HL-60/S4 treated with phorbol 12-myristate 13-acetate at 8.2 ng/mL for 4 days and 3 days (cell line): ENCODE measurements around the gene MRPL28.
"Not testable (repeated sequence)": the region's sequence is repeated elsewhere in the genome, so short reads cannot be mapped to it uniquely, and the experiment has no call there.

Experiments
- in situ Hi-C: fragments of 300-500 bp; cut with MboI; formaldehyde crosslinking; loops from 2 replicates; pipeline ENCODE4 v1.15.0; 2022; ENCODE audit warnings: low sequenced_read_pairs

Gene MRPL28

DNA sequence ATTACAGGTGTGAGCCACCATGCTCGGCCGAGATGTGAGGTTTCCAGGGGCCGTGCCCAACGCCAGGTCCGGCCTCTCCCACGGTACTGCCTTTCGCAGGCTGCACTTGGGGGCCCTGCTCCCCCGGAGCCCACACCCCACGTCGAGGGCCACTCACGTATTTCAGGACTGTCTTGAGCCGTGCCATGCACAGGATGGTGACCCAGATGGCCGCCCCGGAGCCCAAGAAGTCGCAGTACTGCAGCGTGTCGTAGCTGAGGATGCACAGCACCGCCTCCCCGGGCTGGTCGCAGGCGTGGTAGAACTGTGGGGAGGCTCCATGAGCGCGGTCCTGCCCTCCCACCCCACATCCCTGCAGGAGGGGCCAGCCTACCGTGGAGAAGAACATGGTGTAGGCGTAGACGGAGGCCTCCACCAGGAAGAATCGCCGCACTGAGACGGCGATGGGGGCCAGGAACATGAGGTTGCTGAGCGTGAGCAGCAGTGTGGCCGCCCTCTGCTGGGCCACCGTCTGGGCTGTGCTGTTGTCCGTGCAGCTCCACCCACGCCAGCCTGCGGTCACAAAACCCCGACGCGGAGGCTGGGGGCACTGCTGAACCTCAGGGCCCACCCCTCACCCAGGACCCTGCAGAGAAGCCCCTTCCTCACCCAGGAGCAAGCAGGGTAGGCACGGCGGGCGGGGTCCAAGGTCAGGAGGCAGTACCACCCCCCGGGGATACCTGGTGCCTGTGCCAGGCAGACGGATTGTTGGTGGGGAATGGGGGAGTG lies 3.7 kb upstream of the MRPL28 start:
- in situ Hi-C loops, result no loop called here

DNA sequence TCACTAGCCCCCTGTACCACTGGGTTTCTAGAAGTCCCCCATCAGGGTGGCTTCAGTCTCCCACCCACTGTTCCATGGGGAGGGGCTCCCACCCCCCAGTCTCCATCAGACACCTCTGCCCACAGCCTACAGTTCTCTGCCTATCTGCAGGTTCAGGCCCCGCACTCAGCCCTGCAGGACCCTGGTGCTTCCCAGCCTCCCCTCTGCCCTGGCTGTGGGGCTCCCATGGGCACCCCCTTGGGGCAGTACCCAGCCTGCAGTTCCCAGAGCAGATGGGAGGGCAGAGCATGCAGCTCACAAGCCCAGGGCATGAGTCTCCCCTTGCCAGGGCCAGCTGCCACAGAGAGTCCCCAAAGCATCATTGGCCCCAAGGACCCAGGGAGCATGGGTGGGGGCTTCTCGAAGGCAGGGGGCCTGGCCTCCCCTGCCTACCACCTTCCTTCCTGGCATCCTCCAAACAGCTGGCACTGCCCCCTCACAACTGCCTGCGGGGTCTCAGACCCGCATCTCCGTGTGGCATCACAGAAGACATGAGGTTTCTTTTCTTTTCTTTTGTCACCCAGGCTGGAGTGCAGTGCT lies 2.8 kb upstream of the MRPL28 start:
- in situ Hi-C loops, result no loop called here

DNA sequence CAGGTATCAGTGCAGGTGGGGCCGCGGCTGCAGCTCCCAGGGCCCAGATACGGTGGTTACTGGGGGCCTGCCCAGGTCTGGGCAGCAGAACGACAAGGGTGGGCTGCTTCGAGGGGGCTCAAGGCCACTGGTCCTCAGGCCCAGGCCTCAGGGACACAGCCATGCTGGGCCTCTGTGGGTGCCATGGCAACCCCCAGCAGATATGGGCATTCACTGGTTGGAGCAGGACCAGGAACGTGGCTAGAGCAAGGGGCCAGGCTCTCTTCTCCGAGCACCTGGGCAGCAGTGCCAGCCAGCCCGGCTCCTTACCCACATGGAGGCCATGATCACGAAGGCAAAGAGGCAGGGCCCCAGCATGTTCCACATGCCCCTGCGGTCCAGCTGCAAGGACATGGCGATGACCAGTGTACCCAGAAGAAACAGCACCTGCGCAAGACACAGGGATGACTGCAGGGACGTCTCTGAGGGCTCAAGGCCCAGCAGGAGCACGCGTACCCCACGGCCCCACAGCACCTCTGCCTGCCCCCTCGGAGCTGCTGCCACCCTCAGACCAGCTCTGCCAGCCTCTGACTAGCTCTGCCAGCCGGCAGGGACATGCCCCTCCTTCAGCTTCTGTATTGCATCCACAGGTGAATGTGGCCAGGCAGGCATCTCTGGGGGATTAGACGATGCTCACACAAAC lies 2.1 kb upstream of the MRPL28 start:
- in situ Hi-C loops, result no loop called here

DNA sequence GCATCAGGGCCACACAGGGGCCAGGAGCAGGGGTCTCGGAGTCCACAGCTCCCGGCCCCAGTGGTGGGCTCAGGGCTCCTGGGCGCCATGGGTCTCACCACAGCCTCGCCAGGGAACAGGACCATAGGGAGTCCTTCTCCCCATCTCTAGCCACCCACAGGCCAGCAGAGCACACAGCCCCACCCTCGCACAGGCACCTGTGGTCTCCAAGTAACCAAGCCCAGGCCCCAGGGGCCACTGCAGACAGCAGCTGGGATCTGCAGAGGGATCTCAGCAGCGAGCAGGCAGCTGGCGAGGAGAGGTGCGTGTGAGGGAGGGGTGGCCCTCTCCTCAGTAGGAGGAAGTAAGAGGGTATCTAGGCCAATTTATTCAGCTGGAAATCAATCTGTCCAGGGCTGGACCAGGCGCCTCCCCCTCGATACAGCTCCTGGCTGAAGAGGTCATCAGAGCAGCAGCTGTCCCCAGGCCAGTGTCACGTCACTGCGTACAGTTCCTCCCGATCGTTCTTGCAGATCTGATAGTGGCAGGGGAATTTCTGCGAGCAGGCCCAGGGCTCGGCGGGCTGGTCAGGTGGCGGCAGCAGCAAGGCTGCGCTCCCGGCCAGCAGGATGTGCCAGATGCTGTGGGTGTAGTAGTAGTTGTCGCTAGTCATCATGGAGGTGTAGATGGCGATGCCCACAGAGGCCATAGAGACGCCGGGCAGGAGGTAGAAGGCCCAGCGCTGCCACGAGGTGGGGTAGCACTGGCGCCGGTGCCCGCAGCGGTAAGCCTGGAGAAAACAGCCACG lies 1.4 kb upstream of the MRPL28 start:
- in situ Hi-C loops, result no loop called here

DNA sequence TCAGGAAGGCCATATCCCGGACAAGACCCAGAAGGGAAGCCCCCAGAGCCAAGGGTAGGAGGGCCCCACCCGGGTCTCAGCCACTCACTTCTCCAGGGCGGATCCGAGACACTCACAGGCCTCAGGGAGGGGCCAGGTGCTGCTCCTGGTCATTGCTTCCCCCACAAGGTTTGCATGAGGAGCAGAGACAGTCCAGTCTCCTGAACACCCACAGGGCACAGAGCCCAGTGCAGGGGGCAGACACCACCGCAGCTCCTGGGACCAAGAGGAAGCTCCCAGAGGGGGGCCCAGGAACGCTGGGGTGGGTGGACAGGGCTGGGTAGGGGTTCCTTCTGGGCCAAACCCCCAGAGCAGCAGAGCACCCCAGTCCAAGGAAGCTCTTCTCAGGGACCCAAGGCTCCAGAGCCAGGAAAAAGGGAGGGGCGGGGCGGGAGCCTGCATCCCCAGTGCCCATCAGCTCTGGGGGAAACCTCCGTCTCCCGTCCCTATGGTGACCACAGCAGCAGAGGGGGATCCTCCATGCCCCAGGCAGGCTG lies 709 bp upstream of the MRPL28 start:
- in situ Hi-C loops, result no loop called here

DNA sequence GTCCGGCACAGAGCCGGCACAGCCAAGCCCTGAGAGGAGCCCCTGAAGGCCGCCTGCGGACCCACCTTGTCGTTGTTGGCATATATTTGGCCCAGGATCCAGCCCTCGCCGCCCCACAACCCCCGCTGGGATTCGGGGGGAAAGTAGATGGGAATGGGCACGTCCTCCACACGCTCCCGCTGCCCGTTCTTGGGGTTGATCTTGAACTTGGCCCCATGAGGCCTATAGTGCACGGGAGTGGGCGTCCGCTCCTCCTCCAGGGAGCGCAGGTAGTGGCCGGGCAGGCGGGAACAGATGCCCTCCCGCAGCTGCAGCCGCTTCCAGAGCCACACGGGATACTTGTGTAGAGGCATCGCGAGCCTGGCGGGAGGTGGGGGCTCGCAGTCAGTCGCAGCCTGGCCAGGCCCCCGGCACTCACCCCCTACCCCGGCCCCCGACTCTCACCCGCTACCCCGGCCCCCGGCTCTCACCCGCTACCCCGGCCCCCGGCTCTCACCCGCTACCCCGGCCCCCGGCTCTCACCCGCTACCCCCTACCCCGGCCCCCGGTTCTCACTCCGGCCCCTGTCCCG lies 387 bp downstream of the MRPL28 start:
- in situ Hi-C loops, result no loop called here

DNA sequence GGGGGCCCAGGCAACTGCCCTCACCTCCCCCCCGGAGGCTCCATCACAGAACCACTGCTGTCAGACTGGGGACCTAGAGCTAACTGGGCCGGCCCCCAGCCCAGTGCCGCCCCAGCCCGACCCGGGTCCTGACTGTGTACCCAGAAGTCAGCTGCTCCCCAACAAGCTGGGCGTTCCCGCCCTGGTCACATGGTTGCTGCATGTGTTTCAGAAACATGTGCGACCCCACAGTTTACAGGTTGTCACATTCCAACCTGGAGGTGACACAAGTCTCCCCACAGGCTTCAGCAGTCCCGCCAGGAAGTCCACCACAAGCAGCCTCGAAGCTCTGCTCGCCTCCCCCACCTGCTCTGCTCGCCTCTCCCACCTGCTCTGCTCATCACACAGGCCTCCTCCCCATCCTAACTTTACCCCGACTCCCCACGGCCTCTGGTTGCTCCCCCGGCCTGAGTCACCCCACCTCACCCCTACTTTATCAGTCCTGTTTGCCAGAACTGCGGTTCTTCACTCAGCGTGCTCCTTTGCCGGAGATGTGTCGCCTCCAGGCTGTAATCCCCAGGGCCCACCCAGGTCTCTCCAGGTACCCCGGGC lies 968 bp downstream of the MRPL28 start:
- in situ Hi-C loops, result no loop called here

DNA sequence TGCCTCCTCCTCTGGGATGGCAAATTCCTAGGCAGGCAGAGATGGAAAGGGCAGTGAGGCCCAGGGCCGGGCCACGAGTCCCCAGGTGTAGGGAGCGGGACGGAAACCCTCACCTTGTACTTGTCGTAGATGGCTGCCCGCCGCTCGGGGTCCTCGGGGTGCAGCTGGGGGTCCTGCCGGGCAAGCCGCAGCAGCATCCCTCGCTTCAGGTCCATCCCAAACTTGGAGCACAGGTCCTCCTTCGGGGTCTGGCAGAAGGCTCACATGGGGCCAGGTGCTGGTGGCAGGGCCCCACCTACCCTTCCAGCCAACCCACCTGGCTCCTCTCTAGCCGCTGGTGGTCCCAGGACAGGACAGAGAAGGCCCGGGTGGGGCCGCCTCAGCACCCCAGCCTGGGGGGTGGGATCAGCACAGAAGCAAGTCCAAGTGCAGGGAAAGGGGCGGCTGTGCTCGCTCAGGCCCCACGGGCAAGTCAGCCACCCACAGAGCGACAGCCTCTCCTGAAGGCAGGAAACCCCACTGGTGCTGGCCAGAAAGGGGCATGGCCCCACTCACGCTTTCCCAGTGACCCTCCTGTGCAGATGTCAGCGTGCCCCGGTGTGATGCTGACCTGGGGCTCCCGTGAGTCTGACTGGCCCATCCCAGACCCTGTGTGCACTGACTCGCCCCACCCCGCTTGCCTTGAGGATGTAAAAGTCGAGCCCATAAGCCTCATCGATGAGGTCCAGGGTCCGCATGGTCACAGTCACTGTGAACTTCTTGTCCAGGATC lies 1.8 kb downstream of the MRPL28 start:
- in situ Hi-C loops, result no loop called here

DNA sequence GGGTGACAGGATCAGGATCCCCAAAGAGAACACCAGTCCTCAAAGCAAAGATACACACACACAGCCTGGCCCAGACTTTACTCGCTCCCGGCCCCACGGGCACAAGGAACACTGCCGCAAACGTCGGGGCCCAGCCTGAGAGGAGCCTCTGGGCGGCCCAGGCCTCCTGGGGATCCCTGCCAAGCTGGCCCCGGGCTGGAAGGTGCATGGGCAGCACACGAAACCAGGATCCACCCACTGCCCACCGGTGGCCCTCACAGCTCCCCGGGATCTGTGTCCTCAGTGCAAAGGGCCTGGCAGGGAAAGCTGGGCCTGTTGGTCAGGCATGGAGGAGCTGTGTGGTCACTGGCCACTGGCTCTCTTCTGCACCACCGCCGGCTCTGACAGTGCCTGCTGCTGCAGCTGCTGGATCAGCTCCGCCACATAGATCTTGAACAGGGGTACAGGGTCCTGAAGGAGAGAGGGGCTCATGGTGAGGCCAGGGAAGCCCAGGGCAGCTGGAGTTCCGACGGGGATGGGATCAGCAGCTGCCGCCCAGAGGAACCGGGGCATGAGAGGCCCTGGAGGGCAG lies 2.9 kb downstream of the MRPL28 start:
- in situ Hi-C loops, result no loop called here

DNA sequence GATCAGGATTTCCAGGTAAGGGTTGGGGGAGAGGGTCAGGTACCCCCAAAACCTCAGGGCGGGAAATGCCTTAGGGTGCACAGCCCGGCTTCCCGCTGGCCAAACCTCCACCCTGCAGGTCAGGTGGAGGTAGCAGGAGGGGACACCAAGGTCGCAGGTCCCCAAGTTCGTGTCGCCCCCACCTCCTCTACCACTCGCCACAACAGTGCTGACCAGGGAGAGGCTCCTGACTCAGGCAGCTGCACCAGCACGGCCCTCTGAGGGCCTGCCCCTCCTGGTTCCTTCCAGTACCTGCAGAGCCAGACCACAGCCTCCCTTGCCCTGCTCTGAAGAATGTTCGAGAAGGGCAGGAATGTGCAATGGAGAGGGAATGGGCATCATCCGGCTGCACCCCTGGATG lies 3.9 kb downstream of the MRPL28 start:
- in situ Hi-C loops, result no loop called here

DNA sequence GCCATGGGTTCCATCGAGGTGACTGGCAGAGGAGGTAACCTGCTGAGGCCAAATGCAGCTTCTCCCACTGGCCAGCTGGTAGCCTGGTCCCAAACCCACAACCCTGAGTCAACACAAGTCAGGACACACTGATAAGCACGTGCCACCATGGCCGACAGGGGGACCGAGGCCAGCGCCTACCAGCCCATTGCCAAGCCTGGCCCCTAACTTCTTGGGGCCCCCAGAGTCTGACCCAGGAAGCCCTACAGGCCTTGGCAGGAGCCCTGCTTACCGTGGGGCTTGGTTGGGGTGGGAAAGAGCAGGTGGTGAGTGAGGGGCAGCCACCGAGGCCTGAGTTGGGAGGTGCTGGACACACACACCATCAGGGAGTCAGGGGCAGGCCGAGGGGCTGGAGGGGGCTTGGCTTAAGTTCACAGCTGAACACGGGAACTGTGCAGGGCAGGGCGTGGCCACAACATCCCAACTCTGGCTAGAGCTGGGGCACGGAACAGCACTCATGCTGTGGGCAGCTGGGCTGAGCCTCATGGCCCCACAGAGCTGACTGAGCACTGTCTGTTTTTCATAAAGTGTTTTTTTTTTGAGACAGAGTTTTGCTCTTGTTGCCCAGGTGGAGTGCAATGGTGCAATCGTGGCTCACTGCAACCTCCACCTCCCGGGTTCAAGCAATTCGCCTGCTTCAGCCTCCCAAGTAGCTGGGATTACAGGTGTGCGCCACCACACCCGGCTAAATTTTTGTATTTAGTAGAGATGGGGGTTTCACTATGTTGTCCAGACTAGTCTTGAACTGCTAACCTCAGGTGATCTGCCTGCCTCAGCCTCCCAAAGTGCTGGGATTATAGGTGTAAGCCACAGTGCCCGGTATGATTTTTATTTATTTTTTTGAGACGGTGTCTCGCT lies 5.5 kb downstream of the MRPL28 start:
- in situ Hi-C loops, result no loop called here

DNA sequence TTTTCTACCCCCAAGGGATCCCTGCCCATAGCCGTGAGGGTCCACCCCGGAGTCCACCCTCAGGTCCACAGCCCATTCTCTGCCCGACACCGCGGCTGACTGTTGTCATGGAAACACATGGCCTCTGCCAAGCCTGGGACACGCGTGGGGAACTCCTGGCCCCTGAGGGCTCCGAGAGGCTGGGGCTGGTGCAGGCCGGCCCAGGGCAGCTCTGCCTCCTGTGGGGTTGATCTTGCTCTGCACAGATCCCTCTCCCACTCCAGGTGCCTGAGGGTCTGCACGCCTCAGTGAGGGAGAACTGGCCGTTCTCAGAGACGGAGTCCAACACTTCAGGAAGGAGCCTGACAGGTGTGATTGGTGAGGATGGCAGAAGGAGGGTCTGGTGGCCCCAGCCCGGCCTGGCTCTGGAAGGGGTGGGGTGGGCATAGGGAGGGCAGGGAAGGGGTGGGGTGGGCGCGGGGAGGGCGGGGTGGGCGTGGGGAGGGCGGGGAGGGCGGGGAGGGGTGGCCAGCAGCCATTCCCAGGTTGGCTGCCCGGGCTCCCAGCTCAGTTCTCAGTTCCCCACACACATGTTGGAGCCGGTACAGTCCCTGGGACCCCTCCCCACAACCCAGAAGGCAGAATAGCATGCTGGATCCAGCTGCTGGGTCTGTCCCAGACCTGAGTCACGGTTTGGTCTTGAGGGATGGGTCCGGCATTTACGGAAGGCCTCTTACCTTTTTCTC lies 6.4 kb downstream of the MRPL28 start:
- in situ Hi-C loops, result no loop called here

DNA sequence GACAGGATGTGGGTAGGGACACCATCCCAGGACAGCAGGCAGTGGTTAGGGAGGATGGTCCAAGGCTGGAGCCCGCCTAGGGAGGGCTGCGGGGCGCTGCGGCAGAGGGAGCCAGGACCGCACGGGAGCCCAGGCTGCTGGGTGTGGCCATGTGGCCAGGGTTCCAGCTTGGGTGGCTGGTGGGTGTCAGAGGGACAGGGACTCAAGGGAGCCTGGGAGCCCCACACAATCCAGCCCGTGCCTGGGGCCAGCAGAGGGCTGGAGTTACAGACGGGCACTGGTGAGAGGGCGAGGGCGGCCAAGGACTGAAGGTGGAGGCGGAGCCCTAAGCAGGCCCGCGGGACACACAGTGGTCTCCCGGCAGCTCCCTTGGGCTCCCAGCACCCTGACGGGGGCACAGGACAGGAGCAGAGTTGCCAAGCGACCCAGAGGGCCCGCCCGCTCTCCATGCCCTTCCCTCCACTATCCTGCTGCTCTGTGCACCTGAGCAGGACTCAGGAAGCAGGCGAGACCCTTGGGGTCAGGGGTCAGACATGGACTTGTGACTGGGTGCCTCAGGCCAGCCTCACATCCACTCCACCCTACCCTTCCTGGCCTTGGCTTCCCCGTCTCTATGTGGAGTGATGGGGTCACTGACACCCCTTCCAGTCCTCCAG lies 7.1 kb downstream of the MRPL28 start:
- in situ Hi-C loops, result no loop called here

DNA sequence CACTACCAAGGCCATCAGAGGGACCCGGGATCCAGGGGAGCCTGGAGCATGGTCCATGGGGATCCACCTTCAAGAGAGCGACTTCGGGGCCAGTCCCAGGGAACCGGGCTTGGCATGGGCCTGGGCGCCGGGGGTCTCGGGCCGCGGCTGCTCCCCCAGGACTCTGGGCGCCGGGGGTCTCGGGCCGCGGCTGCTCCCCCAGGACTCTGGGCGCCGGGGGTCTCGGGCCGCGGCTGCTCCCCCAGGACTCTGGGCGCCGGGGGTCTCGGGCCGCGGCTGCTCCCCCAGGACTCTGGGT lies 7.7 kb downstream of the MRPL28 start:
- in situ Hi-C loops, result not testable (repeated sequence)

DNA sequence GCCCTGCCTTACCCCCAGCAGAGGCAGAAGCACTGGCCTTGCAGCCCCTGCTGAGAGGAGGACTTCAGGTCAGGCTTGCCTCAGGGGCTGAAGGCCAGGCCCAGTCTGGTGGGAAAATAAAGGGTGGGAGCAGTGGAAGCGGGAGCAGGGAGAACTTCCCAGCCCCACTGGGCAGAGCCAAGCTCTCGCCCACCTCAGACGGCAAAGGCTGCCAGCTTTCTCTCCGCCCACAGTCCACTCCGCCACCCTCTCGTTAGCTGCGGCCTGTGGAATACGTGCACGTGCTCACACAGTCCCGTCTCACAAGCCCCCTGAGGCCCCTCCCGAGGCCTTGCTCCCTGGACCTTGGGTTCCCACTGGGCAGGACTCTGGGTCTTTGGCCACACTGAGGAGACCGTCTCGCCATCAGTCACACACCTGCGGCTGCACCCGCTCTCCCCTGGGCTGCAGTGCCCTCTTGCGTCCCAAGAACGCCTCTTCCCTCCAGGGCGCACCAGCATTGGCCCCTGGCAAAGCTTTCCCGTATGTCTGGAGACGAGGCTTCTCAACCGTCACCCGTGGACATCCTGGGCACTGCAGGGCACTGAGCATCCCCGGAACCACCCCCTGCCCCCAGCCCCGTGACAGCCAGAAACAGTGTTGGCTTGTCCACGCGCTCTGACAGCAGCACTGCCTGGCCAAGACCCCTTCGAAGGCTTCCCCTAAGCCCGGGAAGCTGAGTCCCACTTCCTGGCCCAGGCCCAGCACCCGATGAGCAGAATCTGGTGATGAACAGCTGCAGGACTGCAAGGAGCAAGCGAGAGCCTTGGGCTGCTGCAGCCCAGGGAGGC lies 8.3 kb downstream of the MRPL28 start:
- in situ Hi-C loops, result no loop called here

DNA sequence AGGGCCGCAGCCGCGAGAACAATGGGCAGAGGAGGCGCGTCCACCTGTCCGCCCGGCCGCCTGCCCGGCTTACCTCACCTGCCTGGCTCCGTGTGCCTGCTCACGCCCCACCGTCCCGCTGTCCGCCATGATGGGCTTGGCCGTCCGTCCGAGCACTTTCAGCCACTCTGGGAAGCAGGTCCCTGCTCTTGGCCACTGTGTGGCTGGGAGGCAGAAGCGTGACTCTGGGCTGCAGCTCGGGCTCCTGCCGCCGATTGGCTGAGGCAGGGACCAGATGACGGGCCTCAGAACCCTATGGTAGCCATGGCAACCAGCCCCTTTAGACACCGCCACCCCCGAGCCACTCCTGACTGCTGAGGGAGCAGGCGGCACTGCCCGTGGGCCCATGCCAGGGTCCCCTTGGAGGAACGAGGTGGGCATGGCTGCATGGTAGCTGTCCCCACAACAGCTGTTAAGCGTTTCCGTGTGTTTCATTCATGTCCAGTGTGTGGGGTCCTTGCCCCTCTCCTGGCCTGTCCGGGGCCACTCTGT lies 8.9 kb downstream of the MRPL28 start:
- in situ Hi-C loops, result no loop called here
